SK-N-SH (cell line): ENCODE measurements around the gene PLCB1. TPM values are rescaled to one million over a fixed set of nuclear protein-coding genes. Genes with fewer than 3 reads are reported as not detected.

Experiments
- CTCF ChIA-PET: fragments of 300-600, 350-600 bp; formaldehyde crosslinking; extraction: SDS; loops from one replicate; lab custom pipeline; 2021; lab: Yijun Ruan, JAX
- POLR2A ChIA-PET: fragments of 350-600 bp; sonication (Branson Sonifier 250); formaldehyde crosslinking; extraction: SDS; loops from one replicate; lab custom pipeline; 2020; ENCODE audit warnings: antibody characterized with exemption, inconsistent platforms; lab: Yijun Ruan, JAX
- DNase-seq: peaks from one replicate; pipeline ENCODE4 v3.0.0; 2012
- H2AFZ ChIP-seq: fragments of 200-600 bp; sonication (generic); 2 replicates; pipeline ENCODE4 v1.8.1; 2016; ENCODE audit warnings: antibody characterized with exemption, mild to moderate bottlenecking, low read depth
- H3F3A ChIP-seq: fragments of 200-600 bp; sonication (generic); replicated peaks from 2 replicates; pipeline ENCODE3; 2016; ENCODE audit warnings: antibody characterized with exemption, mild to moderate bottlenecking; ENCODE audit not compliant: insufficient read depth
- H3K27ac ChIP-seq, 2 experiments: fragments of 200-500 bp in 1 of 2; fragments of 200-600 bp in 1 of 2; sonication (Bioruptor generic) in 1 of 2; sonication (generic), shearing (Covaris generic) in 1 of 2; 2 replicates each; pipeline versions ENCODE4 v1.5.1 to v1.6.1; 2014 to 2016; ENCODE audit warnings: low read depth in 2 of 2, inconsistent platforms in 1 of 2, low read length in 1 of 2, mild to moderate bottlenecking in 1 of 2, mixed read lengths in 1 of 2
- H3K27me3 ChIP-seq: fragments of 200-600 bp; sonication (generic), shearing (Covaris generic); 2 replicates; pipeline ENCODE4 v1.6.1; 2016; ENCODE audit warnings: mixed run types; ENCODE audit not compliant: insufficient read depth
- H3K36me3 ChIP-seq, 2 experiments: fragments of 200-500 bp in 1 of 2; fragments of 200-600 bp in 1 of 2; sonication (Bioruptor generic) in 1 of 2; sonication (generic) in 1 of 2; replicated peaks in 1 of 2; 2 replicates each; pipeline versions ENCODE3 to v1.5.1; 2014 to 2016; ENCODE audit warnings: low read length in 1 of 2, mild to moderate bottlenecking in 1 of 2; ENCODE audit not compliant: insufficient read depth in 2 of 2, control insufficient read depth in 1 of 2
- H3K4me1 ChIP-seq, 2 experiments: fragments of 200-500 bp in 1 of 2; fragments of 200-600 bp in 1 of 2; sonication (Bioruptor generic) in 1 of 2; sonication (generic), shearing (Covaris generic) in 1 of 2; 2 replicates each; pipeline versions ENCODE4 v1.5.1 to v1.6.1; 2014 to 2016; ENCODE audit warnings: low read depth in 1 of 2, low read length in 1 of 2, mixed run types in 1 of 2; ENCODE audit not compliant: insufficient read depth in 2 of 2, control insufficient read depth in 1 of 2
- H3K4me2 ChIP-seq: fragments of 200-600 bp; sonication (generic), shearing (Covaris generic); 2 replicates; pipeline ENCODE4 v1.6.1; 2017; ENCODE audit warnings: mixed run types
- H3K4me3 ChIP-seq, 2 experiments: fragments of 200-500 bp in 1 of 2; fragments of 200-600 bp in 1 of 2; sonication (Bioruptor generic) in 1 of 2; sonication (generic), shearing (Covaris generic) in 1 of 2; 2 replicates each; pipeline versions ENCODE4 v1.5.1 to v1.8.1; 2014 to 2016; ENCODE audit warnings: low read depth in 2 of 2, inconsistent platforms in 1 of 2, low read length in 1 of 2, mild to moderate bottlenecking in 1 of 2, mixed read lengths in 1 of 2, moderate library complexity in 1 of 2
- H3K79me2 ChIP-seq: fragments of 200-600 bp; sonication (generic); 2 replicates; pipeline ENCODE4 v1.8.1; 2017; ENCODE audit warnings: mild to moderate bottlenecking; ENCODE audit not compliant: insufficient read depth
- H3K9ac ChIP-seq: fragments of 200-600 bp; sonication (generic); 2 replicates; pipeline ENCODE4 v1.6.1; 2017; ENCODE audit warnings: mixed run types
- H3K9me2 ChIP-seq: fragments of 200-600 bp; sonication (generic); 2 replicates; pipeline ENCODE4 v1.6.1; 2017; ENCODE audit warnings: mixed run types
- H3K9me3 ChIP-seq: fragments of 200-600 bp; sonication (generic); 2 replicates; pipeline ENCODE4 v1.6.1; 2017; ENCODE audit warnings: mixed run types, mild to moderate bottlenecking, moderate library complexity
- H4K20me1 ChIP-seq: fragments of 200-600 bp; sonication (generic); 2 replicates; pipeline ENCODE4 v1.6.1; 2017; ENCODE audit warnings: mild to moderate bottlenecking, mixed run types; ENCODE audit not compliant: insufficient read depth
- CHD2 ChIP-seq: fragments of 150-350 bp; IDR thresholded peaks from 2 replicates; pipeline ENCODE4 v1.6.1; 2018; ENCODE audit warnings: low read length; ENCODE audit not compliant: partially characterized antibody
- ELF1 ChIP-seq: IDR thresholded peaks from 2 replicates; pipeline ENCODE4 v1.4.0; 2012
- EP300 ChIP-seq, 2 experiments: IDR thresholded peaks; 2 replicates each; pipeline versions ENCODE4 v1.4.0 to v1.6.1; 2012; ENCODE audit warnings: borderline replicate concordance in 1 of 2, low read depth in 1 of 2, low read length in 1 of 2
- EZH2phosphoT487 ChIP-seq: fragments of 200-600 bp; sonication (generic); IDR thresholded peaks from 2 replicates; pipeline ENCODE4 v1.6.1; 2017; ENCODE audit warnings: low read depth, mixed run types, mild to moderate bottlenecking, antibody characterized with exemption, moderate library complexity, borderline replicate concordance
- FOXJ3 ChIP-seq: sonication (generic); formaldehyde crosslinking; IDR thresholded peaks from 2 replicates; pipeline ENCODE4 v1.5.1; 2020; ENCODE audit warnings: mild to moderate bottlenecking, missing genetic modification reagents
- FOXM1 ChIP-seq: IDR thresholded peaks from 2 replicates; pipeline ENCODE4 v1.4.0; 2012; ENCODE audit warnings: low read depth, mild to moderate bottlenecking
- GABPA ChIP-seq: IDR thresholded peaks from 2 replicates; pipeline ENCODE4 v1.4.0; 2012; ENCODE audit warnings: low read depth, mild to moderate bottlenecking
- GATA2 ChIP-seq: sonication (generic); formaldehyde crosslinking; IDR thresholded peaks from 2 replicates; pipeline ENCODE4 v1.5.0; 2020; ENCODE audit warnings: mild to moderate bottlenecking, missing genetic modification reagents
- MEF2A ChIP-seq: IDR thresholded peaks from 2 replicates; pipeline ENCODE4 v1.4.0; 2012; ENCODE audit warnings: low read depth, borderline replicate concordance
- MXI1 ChIP-seq: IDR thresholded peaks from 2 replicates; pipeline ENCODE4 v1.6.1; 2012; ENCODE audit warnings: mild to moderate bottlenecking, low read depth, low read length, improper control_type of control experiment
- NFIC ChIP-seq: IDR thresholded peaks from 2 replicates; pipeline ENCODE4 v1.4.0; 2012; ENCODE audit warnings: borderline replicate concordance
- NRF1 ChIP-seq: IDR thresholded peaks from 2 replicates; pipeline ENCODE4 v1.6.1; 2012; ENCODE audit warnings: low read depth, mild to moderate bottlenecking, low read length
- RAD21 ChIP-seq: IDR thresholded peaks from 2 replicates; pipeline ENCODE4 v1.6.1; 2012; ENCODE audit warnings: mild to moderate bottlenecking, low read length
- RCOR1 ChIP-seq: fragments of 150-350 bp; IDR thresholded peaks from 2 replicates; pipeline ENCODE4 v1.6.1; 2017; ENCODE audit warnings: antibody characterized with exemption, low read length
- RFX5 ChIP-seq: IDR thresholded peaks from 2 replicates; pipeline ENCODE4 v1.6.1; 2012; ENCODE audit warnings: mild to moderate bottlenecking, improper control_type of control experiment, low read length
- RXRA ChIP-seq: IDR thresholded peaks from 2 replicates; pipeline ENCODE4 v1.4.0; 2012; ENCODE audit warnings: low read depth, mild to moderate bottlenecking, borderline replicate concordance
- SMC3 ChIP-seq: IDR thresholded peaks from 2 replicates; pipeline ENCODE4 v1.6.1; 2012; ENCODE audit warnings: low read depth, low read length, improper control_type of control experiment
- TAF1 ChIP-seq: IDR thresholded peaks from 2 replicates; pipeline ENCODE4 v1.6.1; 2012; ENCODE audit warnings: low read depth, mild to moderate bottlenecking, low read length, moderate library complexity, borderline replicate concordance
- TEAD4 ChIP-seq: IDR thresholded peaks from 2 replicates; pipeline ENCODE4 v1.4.0; 2012; ENCODE audit warnings: mild to moderate bottlenecking, borderline replicate concordance; ENCODE audit not compliant: insufficient read depth
- WGBS: methylation state at CpG from one replicate; pipeline ENCODE4 v1.1.6; 2017; ENCODE audit warnings: low lambda C conversion rate; 5-methylcytosine and 5-hydroxymethylcytosine counted together
- polyA plus RNA-seq, 3 experiments: library from polyadenylated mRNA; depleted of rRNA; stranded (reverse); fragments of >200 nt; gene quantifications; 2 replicates each; pipeline ENCODE4 v1.2.3, GENCODE V29; 2012
- TF ChIP-seq, protein P1 (sequence below): IDR thresholded peaks from 2 replicates; pipeline ENCODE4 v1.4.0; 2012; ENCODE audit warnings: low read depth, borderline replicate concordance
- TF ChIP-seq, protein P2 (sequence below): fragments of 150-350 bp; IDR thresholded peaks from 2 replicates; pipeline ENCODE4 v1.6.1; 2016; ENCODE audit warnings: mild to moderate bottlenecking, low read depth, low read length

The PLCB1 gene
- polyA plus RNA-seq, 1 of the 3 experiments (the other 2 are of a cell fraction), result 10.5 TPM

DNA sequence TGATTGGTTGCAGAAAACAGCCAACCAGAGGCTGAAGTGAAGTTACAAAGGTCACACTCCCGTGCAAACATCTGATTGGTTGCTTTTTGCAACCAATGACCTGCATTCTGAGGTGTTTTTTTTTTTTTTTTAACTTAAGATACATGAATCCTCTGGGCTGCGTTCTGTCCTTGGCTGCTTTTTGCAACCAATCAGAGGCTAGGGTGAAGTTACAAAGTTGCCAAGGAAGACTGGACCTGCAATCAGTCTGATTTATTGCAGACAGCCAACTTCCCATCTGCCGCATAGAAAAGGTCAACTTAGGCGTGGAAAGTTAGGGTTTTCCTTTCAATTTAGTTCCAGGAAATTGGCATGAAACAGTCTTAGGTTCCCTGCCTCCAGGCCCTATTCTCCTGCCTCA, 292.9 kb downstream of the PLCB1 start:
- Histone ChIP-seq H3K36me3 (no peaks in the 10 kb centered on the region), H3K4me3 (no peak overlapping the region), H3K79me2 (no peaks in the 10 kb centered on the region), H3K27ac (no peak overlapping the region), H3F3A (no peaks in the 10 kb centered on the region), H3K9me2 (no peaks in the 10 kb centered on the region), H2AFZ (no peak overlapping the region), H3K9ac (no peak overlapping the region), H3K4me1 (peaks cover 27 to 31% of the 10 kb centered on the region in 2 experiments; a peak in 3 of 4 replicates), H3K4me2 (no peak overlapping the region), H3K9me3 (no peaks in the 10 kb centered on the region), H3K27me3 (no peaks in the 10 kb centered on the region)
- no peak for TF ChIP-seq ELF1
- no peak for TF ChIP-seq RCOR1
- TF ChIP-seq EP300 (IDR thresholded peaks at IDR 0.05; ENCODE audit: borderline replicate concordance in 1 of 2, low read depth in 1 of 2, low read length in 1 of 2), result no peak
- no peak for TF ChIP-seq EZH2phosphoT487
- TF ChIP-seq SMC3, result no peak
- no peak for TF ChIP-seq MEF2A
- TF ChIP-seq CHD2, result no peak
- no peak for TF ChIP-seq FOXJ3 (CRISPR knock-in tag)
- no peak for TF ChIP-seq TEAD4
- TF ChIP-seq RAD21, result no peak
- TF ChIP-seq, all 33 proteins: peak for 0
- no peak for DNase-seq
- WGBS, result 82% methylated on average over 4 of the region's 4 CpGs
- H4K20me1 ChIP-seq, result no peaks in the 10 kb centered on the region
- POLR2A ChIA-PET, result no interaction called here
- CTCF ChIA-PET, result no interaction called here

DNA sequence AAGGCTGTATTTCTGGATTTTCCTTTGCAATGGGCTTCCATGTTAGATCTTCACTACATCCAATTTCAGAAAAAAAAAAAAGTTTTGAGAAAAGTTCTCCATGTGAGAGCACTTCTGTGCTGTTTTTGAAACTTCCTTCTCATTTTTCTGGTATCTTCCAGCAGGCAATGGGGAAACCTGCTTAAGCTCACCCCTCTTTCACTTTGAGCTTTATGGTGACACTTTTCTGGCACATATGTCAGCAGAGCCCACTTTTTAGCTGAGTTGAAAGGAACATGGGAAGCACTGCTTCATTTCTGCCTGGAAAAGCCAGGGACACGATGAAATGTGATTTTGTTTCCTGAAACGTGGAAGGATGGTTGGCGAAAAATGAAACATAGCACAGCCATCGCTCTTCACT, 293.7 kb downstream of the PLCB1 start:
- peaks cover 27 to 35% of the 10 kb centered on the region in 2 experiments; a peak in 3 of 4 replicates for H3K4me1 ChIP-seq
- no peaks in the 10 kb centered on the region for H3K9me2 ChIP-seq
- ChIA-PET CTCF (interaction anchor here (0.7 to 1.5 kb wide), 3 partner anchors 21 to 296 kb away, joined by 3 to 4 read pairs (median 3); no protein-coding TSS in a partner anchor), POLR2A (no interaction called here)
- H3K9me3 ChIP-seq, result no peaks in the 10 kb centered on the region
- no peaks in the 10 kb centered on the region for H3F3A ChIP-seq
- H4K20me1 ChIP-seq, result no peaks in the 10 kb centered on the region
- no peaks in the 10 kb centered on the region for H3K79me2 ChIP-seq
- H3K27ac ChIP-seq, result no peak overlapping the region; a peak in 1 of 4 replicates
- H3K4me3 ChIP-seq, result no peak overlapping the region
- no peaks in the 10 kb centered on the region for H3K36me3 ChIP-seq
- TF ChIP-seq RAD21 (no peak), SMC3 (no peak), RXRA (no peak), TAF1 (no peak), MXI1 (no peak), FOXM1 (no peak), GATA2 (CRISPR knock-in tag) (no peak), RFX5 (no peak), EZH2phosphoT487 (no peak), CHD2 (no peak), GABPA (no peak), EP300 (IDR thresholded peaks at IDR 0.05; ENCODE audit: borderline replicate concordance in 1 of 2, low read depth in 1 of 2, low read length in 1 of 2) (no peak), NRF1 (no peak), TEAD4 (no peak), NFIC (no peak)
- TF ChIP-seq, protein P1, sequence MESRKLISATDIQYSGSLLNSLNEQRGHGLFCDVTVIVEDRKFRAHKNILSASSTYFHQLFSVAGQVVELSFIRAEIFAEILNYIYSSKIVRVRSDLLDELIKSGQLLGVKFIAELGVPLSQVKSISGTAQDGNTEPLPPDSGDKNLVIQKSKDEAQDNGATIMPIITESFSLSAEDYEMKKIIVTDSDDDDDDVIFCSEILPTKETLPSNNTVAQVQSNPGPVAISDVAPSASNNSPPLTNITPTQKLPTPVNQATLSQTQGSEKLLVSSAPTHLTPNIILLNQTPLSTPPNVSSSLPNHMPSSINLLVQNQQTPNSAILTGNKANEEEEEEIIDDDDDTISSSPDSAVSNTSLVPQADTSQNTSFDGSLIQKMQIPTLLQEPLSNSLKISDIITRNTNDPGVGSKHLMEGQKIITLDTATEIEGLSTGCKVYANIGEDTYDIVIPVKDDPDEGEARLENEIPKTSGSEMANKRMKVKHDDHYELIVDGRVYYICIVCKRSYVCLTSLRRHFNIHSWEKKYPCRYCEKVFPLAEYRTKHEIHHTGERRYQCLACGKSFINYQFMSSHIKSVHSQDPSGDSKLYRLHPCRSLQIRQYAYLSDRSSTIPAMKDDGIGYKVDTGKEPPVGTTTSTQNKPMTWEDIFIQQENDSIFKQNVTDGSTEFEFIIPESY, result no peak
- TF ChIP-seq, protein P2, sequence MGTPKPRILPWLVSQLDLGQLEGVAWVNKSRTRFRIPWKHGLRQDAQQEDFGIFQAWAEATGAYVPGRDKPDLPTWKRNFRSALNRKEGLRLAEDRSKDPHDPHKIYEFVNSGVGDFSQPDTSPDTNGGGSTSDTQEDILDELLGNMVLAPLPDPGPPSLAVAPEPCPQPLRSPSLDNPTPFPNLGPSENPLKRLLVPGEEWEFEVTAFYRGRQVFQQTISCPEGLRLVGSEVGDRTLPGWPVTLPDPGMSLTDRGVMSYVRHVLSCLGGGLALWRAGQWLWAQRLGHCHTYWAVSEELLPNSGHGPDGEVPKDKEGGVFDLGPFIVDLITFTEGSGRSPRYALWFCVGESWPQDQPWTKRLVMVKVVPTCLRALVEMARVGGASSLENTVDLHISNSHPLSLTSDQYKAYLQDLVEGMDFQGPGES, result no peak
- no peak for DNase-seq
- H3K9ac ChIP-seq, result no peak overlapping the region
- 80% methylated on average over 4 of the region's 4 CpGs for WGBS
- H3K27me3 ChIP-seq, result no peaks in the 10 kb centered on the region
- no peak overlapping the region for H3K4me2 ChIP-seq
- H2AFZ ChIP-seq, result no peak overlapping the region
